ELR (cell line): Measurements from ENCODE around the gene ASCL2.

Experiments
- DNase-seq: peaks from one replicate; pipeline ENCODE4 v3.0.0-alpha.2; 2015; ENCODE audit warnings: low read depth

Gene ASCL2, protein sequence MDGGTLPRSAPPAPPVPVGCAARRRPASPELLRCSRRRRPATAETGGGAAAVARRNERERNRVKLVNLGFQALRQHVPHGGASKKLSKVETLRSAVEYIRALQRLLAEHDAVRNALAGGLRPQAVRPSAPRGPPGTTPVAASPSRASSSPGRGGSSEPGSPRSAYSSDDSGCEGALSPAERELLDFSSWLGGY

DNA sequence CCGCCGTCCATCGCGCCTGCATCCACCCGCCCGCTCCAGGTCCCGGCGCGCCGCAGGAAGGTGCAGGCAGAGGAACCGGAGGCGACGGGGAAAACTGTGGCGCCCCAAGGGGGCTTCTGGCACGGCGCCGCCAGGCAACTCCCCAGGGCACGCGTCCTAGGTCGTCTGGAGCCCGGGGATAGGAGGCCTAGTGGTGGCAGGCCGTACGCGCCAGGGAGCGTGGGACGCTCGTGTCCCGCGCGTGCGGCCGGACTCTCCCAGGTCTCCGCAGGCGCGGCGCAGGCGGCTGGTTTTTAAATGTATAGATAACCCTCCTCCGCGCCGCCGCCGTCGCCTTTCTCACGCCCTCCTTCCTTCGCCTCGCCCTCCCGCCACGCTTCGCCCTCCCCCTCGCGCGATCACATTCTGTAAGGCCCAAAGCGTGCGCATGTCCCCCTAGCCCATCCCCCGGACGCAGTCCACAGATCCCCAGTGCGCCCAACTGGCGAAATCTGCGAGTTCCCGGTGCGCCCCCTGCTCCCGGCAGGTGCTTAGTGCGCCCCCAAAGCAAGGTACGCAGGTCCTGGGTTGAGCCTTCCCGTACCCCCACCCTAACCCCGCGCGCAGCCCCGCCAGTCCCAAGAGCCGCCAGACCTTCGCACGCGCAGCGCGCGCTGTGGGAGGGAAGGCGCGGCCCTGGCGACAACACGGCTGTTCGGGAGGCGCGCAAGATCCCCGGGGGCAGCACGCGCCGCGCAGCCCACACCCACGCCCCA lies at the start of gene ASCL2:
Gene ASCL2 (minus strand): TSS at position 267 of the 755 bp plus-strand sequence. CDS start 256 bp downstream, at position 11.
- no peak for DNase-seq

GRCh38 chr11:2319791-2320472 lies 49.5 kb upstream of the ASCL2 start:
- no peak for DNase-seq

DNA sequence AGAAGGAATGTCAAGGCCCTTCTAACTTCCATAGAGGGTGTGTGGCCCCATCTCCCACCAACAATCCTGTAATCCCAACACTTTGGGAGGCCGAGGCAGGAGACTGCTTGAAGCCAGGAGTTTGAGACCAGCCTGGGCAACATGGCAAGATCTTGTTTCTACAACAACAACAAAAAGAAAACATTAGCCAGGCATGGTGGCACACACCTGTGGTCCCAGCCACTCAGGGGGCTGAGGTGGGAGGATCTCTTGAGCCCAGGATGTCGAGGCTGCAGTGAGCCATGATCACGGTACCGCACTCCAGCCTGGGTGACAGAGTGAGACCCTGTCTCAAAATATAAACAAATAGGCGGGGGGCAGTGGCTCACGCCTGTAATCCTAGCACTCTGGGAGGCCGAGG lies 48.3 kb upstream of the ASCL2 start:
- DNase-seq = no peak

GRCh38 chr11:2318123-2318522 lies 47.7 kb upstream of the ASCL2 start:
- no peak for DNase-seq

DNA sequence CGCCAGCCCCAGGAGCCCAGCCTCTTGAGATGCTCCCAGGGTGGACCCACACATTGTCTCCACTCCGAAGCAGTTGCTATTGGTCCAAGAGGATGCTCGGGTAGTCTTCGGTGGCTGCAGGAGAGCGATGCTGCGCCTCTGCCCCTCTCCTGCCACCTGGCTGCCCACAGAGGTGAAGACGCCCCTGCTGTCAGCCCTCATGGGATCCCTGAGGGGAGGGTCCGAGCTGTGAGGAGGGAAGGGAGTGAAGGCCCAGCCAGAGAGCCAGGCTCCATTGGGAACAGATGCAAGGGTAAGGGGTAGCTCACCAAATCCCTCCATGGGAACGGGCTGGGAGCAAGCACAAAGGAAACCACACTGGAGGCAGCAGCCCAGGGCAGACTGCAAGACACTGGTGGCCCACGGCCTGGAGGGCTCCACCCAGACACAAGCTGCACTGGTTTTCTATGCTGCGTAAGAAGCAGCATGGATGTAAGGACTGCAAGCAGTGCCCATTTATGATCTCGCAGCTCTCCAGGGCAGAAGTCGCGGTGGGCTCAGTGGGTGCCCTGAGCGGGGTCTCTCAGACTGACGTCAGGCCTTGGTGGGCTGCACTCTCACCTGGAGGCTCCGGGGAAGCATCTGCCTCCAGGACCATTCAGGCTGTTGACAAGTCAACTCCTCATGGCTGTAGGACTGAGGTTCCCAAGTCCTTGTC lies 47.1 kb upstream of the ASCL2 start:
- DNase-seq = no peak

- DNase-seq = no peak
Measured at GRCh38 chr11:2316963-2317244, 46.5 kb upstream of the ASCL2 start.

- DNase-seq = no peak
Measured at GRCh38 chr11:2316169-2316962, 46.0 kb upstream of the ASCL2 start.

- DNase-seq = no peak
Measured at GRCh38 chr11:2315395-2316168, 45.2 kb upstream of the ASCL2 start.

GRCh38 chr11:2314525-2315394 lies 44.4 kb upstream of the ASCL2 start:
- no peak for DNase-seq

DNA sequence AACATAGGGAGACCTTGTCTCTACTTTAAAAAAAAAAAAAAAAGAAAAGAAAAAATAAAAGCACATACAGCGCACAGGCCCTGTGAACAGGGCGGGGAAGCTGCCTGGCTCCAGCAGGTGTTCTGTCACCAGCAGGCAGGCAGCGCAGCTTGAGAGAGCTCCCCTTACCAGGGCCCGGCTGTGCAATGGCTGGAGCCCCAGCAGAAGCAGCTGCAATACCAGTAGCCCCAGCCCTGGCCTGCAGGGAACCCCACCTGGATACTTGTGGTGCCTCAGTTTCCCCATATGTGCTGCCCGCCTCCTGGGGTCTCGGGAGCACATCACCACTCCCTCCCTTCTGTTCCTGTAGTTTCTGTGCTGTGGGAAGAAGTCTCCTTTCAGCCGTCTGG lies 43.7 kb upstream of the ASCL2 start:
- DNase-seq = no peak

DNA sequence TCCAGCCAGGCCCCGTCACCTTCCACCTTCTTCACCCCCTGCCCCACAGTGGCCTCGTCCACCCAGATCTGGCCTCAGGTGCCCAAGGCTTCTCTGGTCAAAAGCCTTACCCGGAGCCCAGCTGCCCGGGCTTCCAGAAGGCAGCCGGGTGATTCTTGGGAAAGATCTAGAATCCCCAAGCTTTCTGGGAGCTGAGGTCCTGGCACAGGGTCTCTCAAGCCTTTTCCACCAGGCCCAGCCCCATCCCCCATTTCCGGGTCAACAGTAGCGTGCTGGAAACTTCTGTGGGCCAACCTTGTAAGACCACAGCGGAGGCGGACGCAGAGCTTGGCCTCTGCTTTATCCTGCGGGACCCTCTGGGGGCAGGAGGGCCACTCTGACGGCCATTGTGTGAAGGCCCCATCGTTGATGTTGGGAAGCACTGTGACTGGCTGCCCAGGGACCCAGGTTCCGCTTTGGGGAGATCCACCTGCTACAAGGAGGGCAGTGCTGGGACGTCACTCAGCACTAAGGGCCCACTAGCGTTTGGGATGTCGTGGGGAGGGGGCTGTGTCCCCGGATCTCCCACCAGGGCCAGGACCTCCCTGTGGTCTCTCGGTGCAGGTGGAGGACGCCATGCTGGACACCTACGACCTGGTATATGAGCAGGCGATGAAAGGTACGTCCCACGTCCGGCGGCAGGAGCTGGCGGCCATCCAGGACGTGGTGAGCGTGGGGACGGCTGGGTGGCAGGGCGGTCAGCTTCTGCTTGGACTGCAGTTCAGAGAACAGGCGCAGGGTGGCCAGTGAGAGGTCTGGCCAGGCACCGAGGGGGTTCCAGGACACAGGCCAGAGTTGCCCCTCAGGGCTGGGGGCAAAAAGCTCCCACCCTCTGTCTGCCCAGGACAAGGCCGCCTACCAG lies 42.9 kb upstream of the ASCL2 start:
- DNase-seq = no peak

DNA sequence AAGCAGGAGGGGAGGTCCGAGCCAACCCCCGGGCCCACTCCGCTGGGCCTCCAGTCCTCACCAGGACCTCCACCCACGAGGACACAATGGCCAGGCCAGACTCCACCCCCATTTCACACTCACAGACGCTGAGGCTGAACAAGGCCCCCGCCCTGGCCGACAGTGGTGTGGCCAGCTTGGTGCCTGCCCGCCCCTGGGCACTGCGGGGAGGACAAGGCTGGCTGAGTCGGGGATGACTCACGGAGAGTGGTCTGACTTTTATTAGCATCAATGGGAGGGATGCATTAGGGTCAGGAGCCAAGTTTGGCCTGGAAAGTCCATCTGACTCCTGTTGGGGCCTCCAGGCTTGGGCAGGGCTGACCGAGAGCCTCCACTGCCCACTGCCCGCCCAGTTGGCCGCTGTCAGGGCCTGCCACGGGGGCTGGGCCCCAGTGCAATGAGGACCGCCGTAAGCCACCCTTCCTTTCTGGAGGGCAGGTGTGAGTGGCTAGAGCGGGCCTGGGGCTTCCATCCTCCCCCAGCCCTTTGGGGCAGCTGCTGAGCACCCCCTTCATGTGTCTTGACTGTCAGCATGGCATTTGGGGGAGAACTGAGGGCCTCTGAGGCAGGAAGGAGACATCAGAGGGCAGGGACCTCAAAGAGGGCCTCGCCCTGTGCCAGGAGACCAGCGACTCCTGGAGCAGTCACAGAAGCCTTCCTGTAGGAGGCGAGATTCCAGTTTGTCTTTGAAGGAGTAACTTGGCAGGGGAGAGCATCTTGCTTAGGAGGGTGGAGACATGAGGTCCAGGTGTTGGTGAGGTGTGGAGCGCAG lies 42.0 kb upstream of the ASCL2 start:
- DNase-seq = peak; percentile 81

GRCh38 chr11:2311353-2312133 lies 41.2 kb upstream of the ASCL2 start:
- no peak for DNase-seq

GRCh38 chr11:2310786-2311352 lies 40.5 kb upstream of the ASCL2 start:
- no peak for DNase-seq

DNA sequence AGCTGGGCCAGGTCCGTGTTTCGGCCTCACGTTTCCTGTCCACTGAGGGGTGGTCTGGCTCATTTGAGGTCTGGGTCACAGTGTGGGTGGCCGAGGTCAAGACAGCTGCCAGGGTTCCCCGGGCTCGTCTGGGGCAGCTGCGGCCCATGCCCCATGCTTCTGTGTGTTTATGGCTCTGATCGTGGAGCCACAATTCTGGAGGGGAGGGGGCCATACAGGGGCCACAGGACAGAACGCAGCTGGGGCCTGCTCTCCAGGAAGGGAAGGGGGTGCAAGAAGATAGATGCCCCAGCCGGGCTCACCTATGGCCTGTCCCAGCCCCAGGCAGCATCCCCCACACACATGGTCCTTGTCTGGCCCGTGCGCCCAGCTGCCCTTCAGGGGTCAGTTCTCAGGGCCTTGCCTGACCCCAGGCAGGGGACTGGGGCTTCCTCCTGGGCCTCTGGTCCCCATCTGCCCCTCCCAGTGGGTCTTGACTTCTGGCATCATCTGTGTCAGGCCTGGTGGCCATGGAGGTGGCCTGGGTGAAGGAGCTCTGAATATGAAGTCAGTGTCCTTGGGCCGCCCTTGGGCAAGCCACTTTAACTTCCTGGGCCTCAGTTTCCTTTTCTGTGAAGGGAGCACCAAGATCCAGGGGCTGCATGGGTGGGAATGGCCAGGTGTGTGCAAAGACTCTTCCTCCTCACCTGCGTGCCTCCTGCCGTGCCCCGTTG lies 39.8 kb upstream of the ASCL2 start:
- DNase-seq = no peak

DNA sequence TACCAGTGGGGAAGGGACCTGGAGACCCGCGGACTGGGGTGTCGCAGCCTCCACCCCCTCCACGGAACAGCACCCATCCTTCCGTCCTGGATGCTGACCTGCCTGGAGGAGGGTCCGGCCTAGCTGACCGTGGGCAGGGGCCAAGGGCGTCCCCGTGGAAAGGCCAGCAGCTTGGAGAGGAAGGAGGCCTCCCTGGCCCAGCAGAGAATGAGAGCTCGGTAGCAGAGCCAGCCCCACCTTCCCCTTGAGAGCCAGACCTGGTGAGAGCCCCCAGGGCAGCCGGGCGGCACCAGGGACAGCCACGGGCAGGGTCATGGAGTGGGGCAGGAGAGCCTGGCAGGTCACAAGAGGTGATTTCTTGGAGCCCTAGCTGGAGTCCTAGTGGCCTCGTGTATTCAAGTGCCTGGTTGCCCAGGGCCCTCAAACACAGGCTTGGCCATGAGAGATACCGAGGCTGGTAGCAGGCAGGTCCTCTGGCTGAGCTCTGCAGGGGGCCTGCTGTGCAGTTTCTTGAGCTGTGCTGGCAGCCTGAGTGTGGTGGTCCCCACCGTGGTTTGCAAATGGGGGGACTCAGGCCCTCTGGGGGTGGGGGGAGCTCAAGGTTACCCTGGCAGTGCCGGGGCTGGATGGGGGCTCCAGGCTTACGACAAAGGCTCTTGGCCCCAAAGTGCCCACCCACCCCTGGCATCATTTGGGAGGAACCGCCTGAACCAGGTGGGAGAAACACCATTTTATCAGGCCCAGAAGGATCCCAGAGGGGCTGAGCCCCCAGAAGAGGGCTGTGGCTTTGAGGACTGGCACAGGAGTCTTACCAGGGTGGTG lies 39.1 kb upstream of the ASCL2 start:
- DNase-seq = no peak
